Measurements from ENCODE around the gene SUSD6.
A peak's percentile ranks its signal among the peaks of the same experiment; 100 is the strongest.

SUSD6 gene

DNA sequence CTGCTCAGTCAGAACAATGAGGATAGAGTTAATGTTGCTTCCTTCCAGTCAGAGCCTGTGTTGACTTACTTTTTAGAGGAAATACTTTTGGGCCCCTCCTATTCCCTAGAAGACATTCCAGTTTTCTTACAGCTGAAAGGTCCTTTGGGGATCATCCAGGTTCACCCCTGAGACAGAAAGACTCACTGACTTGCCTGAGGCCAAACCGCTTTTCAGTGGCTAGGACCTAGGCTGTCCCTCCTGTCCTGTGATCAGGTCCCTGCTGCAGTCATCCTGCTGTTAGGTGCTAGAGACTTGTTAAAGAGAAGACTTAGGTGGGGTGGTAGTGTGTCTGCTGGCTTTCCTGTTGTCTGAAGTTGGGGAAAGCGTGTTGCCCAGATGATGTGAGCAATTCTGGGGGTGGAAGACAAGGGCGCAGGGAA, 39.6 kb downstream of the SUSD6 start:
- DNase-seq (ENCODE audit: low read depth), result no peak

DNA sequence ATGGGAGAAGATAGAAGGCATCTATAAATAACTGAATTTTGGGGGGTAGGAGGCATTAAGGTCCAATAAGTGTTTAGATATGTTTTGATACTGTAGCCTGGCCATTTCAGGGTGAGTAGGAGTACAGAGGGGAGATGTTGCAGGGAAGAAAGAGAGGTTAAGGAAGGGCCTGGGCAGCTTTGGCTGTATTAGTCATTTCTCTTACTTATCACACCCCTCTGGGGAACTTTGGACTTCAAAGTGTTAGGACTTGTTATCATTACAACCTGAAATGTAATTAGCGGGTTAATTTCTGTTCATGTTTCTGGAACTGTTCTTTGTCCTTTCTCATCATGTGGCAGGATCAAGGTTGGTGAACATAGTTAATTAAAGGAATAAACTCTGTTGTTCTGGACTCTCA, 40.3 kb downstream of the SUSD6 start:
- DNase-seq (ENCODE audit: low read depth), result no peak

DNA sequence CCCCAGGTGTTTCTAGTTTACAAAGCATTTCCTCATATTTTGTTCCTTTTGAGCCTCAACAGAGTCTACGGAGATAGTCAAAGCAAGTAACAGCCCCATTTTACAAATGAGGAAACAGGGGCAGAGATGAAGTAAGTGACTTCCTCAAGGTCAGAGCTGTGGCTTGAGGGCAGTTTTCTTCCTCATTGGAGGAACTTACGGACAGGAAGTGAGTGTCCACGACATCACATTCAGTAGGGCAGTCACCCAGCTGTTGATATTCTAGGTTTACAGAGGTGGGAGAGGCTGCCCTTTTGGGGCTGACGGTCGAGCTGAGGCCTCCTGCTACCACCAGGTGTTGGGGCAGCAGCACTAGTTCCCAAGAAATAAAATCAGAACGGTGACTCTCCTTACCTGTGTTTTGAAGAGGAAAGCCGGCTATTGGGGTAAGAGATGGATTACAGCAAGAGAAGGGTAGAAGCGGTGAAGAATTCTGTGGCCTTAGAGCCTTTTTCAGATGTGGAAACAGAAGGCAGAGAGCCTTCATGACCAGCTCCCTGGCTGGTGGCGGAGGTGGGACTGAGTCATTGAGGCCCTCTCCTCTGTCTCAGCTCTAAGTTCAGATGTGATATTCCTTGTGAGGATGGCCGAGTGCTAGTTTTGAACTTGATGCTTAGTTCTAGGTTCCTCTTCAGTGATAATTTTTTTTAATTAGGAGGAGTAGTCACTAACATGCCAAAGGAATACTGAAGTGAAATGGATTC, 41.7 kb downstream of the SUSD6 start:
- no peak for DNase-seq (ENCODE audit: low read depth)

DNA sequence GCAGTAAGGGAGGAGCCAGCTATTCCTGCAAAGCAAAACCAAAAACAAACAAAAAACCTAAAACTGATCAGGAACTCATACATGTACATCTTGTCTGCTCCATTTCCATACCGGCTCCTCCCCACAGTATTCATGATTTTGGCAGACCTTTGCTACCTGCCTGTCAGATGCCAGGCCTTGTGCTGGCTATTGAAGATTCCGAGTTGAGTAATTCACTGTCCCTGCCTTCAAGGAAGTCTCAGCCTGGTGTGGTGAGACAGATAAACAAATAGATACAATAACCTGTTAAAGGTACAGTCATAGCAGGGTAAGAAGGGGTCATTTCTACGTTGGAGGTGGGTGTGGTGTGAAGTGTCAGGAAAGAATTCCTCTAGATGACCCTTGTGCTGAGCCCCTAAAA, 42.7 kb downstream of the SUSD6 start:
- DNase-seq (ENCODE audit: low read depth), result no peak

DNA sequence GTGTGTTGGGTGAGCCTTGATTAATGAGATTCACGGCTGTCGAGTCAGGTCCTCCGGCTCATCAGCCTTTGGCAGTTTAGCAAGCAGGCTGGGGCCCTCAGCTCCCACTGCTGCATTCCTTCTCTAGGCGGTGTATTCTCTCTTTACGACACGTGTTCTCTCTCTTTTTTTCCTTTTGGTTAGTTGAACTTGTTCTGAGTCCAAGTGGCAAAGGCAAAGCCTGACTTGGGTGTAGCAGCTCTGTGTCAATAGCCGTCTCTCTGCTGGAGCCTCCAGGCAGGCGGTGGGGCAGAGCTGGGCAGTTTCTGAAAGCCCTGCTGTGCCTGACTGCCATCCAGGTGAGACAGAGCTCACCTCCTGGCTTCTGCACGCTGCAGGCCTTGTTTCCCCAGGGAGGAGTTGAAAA, 46.6 kb downstream of the SUSD6 start:
- no peak for DNase-seq (ENCODE audit: low read depth)

DNA sequence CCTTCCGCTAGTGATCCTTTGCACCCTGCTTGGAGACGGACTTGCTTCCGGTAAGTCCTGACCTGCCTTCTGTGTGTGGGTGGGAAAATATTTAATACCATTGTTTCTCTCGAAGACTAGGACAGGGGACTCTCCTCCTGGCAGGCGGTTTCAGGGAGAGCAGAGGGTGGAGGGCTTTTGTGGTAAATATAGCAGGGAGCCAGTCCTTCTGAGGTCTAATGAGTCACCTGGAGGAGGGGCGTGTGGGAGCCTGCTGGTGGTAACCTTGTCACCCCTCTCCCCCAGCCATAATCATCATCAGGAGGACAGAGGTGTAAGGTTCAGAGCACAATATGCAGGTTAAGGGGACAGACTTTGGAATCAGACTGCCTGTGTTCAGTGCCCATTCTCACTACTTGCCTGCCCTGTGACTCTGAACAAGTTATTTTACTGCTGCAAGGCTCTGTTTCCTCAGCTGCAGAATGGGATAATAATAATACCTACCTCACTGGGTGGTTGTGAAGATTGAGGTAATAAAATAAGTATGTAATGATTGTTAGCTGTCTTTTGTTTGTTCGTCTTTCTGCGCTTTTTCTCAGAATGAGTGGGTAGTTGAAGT, 47.4 kb downstream of the SUSD6 start:
- peak; percentile 11 for DNase-seq (ENCODE audit: low read depth)

DNA sequence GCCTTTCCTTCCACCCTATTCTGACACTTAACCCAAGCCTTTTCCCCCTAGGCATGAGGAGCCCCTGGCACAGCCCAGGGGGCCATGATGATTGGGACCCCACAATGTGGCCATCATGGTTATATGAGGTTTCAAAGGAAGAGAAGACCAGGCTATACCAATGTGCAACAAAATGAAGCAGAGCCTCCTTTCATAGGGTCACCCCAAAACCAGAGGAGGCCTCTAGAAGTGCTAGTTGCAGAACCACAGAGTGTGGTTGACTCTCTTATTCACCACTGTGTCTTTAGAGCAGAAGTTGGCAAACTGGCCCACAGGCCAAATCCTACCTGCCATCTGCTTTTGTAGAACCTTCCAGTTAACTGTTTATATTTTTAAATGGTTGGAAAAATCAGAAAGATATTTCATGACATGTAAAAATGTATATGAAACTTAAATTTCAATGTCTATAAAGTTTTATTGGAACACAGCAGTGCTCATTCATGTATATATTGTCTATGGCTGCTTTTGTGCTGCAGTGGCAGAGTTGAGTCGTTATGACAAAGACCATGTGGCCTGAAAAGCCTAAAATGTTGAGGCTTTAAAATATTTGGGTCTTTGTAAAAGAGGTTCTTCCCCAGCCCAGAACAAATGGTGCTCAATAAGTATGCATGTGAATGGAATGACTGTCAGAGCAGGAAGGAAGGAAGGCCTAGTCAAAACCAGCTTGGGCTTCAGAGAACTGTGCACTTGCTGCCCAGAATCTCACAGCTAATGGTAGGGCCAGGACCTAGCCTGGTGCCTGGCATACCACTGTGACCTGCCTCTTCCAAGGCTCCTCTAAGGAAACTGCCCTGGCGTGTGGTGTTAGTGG, 49.2 kb downstream of the SUSD6 start:
- DNase-seq (ENCODE audit: low read depth), result no peak

GRCh38 chr14:69661194-69661537, 49.8 kb downstream of the SUSD6 start:
- DNase-seq (ENCODE audit: low read depth), result no peak

GRCh38 chr14:69662636-69663299, 51.4 kb downstream of the SUSD6 start:
- no peak for DNase-seq (ENCODE audit: low read depth)

DNA sequence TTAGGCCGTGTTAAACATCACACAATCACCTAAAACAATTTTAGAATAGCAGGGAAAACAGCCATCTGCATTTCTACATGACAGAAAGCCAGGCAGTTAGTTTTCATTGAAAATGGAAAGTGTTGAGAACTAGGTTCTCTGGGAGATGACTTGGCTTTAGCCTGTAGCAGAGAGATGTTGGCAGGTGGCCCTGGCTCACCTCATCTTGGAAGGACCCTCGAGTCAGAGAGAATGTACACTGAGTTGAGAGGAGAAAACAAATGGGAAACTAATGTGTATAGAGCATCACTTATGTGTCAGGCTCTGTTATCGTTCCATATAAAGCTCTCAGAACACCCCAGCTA, 51.9 kb downstream of the SUSD6 start:
- DNase-seq (ENCODE audit: low read depth), result no peak

DNA sequence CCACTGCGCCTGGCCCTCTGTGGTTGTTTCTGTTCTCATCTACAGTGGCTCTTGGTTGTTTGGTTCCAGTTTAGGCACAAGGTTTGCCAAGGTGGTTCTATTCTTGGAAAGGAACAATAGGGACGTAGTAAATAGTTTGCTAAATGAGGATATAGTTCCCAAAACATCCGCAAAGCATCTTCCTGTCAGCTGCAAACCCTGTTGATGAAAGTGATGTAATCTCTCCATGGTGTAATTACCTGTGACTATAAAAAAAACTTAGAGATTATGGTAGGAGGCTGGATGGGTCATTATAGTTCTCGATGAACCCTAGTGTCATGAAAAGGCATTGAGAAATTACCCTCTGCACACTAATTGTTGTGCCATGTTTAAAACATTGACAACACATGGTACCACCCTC, 52.9 kb downstream of the SUSD6 start:
- DNase-seq (ENCODE audit: low read depth), result no peak

- no peak for DNase-seq (ENCODE audit: low read depth)
These were observed 53.6 kb downstream of the SUSD6 start for GRCh38 chr14:69664865-69665526.

GRCh38 chr14:69665631-69666030, 54.2 kb downstream of the SUSD6 start:
- DNase-seq (ENCODE audit: low read depth), result no peak

- no peak for DNase-seq (ENCODE audit: low read depth)
These were observed 54.7 kb downstream of the SUSD6 start for GRCh38 chr14:69666112-69666511.

- DNase-seq (ENCODE audit: low read depth), result no peak
These were observed 55.4 kb downstream of the SUSD6 start for GRCh38 chr14:69666690-69667211.

DNA sequence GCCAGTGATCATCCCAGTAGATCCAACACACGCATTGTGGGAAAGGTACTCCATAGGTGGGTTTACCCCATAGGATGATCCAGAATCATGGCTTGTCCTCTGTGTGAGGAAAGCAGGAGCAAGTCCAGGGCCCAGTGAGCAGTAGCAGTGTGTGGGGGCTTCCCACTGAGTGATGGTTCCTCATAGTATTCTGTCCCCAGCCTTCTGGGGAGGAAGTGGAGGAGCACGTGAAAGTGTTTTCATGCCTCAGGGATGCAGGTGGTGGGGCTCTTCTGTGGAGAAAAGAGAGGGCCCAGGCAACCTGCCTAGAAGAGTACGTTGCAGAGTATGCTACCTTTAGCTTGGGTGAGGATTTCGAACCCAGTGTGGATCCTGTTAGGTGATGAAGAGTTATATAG, 56.5 kb downstream of the SUSD6 start:
- no peak for DNase-seq (ENCODE audit: low read depth)

GRCh38 chr14:69669375-69669774, 58.0 kb downstream of the SUSD6 start:
- DNase-seq (ENCODE audit: low read depth), result no peak

DNA sequence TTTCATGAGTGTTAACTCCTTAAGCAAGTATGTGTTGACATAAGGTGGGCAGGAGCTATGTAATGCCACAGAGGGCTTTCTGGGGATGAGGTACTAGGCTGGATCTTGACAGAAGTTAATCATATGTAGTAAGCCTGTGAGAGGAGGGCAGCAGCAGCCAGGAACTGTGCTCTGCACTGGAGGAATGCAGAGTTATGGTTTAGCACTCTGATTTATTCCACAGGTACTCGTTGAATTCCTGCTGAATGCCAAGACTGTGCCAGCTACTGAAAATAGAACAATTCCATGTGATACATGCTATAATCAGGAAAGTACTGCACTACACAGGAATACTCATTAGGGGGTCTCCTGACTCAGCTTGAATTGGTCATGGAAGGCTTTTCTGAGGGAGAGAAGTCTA, 58.7 kb downstream of the SUSD6 start:
- no peak for DNase-seq (ENCODE audit: low read depth)

DNA sequence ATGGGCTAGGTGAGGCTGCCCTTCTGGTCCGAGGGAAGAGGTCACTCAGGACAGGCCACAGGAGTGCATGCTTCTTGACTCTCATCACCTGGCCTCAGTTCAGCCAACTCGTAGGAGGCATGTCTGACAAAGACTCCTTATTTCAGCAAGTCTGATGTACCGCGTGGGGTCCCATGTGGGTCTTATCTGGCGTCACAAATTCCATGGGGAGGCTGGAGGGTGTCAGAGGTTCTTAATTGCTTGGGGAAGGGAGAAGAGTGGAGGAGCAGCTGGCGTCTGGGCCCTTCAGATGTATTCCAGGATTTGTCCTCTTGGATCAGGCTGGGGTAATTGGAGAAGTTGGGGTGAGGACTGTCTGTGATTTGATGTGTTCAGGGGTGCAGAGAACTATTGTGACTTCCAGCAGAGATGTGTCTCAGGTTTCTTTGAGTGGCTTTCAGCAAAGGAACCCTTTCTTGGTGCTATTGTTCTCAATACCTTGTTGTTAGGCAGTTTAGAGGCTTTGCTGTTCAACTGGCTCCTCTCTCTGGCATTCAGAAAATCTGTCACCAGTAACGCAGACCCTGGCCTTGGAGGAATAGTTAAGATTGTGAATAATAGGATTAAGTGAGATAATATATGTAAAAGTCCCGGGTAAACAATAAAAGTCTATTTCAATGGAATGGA, 60.1 kb downstream of the SUSD6 start:
- no peak for DNase-seq (ENCODE audit: low read depth)

DNA sequence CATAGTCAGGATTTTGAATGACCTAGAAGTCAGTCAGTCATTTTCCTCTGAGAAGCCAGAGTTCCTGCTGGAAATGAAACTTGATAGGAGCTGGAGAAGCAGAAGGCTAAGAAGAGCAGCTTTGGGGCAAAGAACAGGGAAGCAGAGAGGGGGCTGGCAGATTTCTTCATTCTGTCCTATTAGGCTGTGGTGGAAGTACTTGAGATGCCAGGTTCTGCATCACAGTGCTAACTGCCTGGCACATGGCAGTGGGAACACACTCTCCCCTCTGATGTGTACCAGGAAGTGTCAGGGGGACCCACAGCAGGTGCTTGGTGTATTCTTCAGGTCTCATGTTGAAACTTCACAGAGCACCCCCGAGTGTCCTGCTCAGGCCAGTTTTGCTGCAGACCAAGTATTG, 61.0 kb downstream of the SUSD6 start:
- DNase-seq (ENCODE audit: low read depth), result no peak

- DNase-seq (ENCODE audit: low read depth), result no peak
These were observed 61.7 kb downstream of the SUSD6 start for GRCh38 chr14:69673104-69673503.
